Smooth muscle cell of the brain vasculature (primary cell): ENCODE data around the gene GASK1A.
"Not testable (repeated sequence)": the region's sequence is repeated elsewhere in the genome, so short reads cannot be mapped to it uniquely, and the experiment has no call there.

Experiments used
- DNase-seq: peaks from one replicate; pipeline ENCODE4 v3.0.0-alpha.2; 2012; ENCODE audit warnings: low read depth, low spot score

GASK1A gene

GRCh38 chr3:42979044-42979972, at the start of gene GASK1A:
GASK1A (plus strand) TSS chr3:42979311; CDS start chr3:42979643, 332 bp downstream.
- DNase-seq = no peak

GRCh38 chr3:42934111-42934510, 45.0 kb upstream of the GASK1A start:
- no peak for DNase-seq

GRCh38 chr3:42934910-42935309, 44.2 kb upstream of the GASK1A start:
- DNase-seq = no peak

GRCh38 chr3:42935472-42935871, 43.6 kb upstream of the GASK1A start:
- DNase-seq = no peak

GRCh38 chr3:42936157-42936981, 42.7 kb upstream of the GASK1A start:
- DNase-seq = no peak

- DNase-seq = no peak
Measured at GRCh38 chr3:42937334-42937733, 41.8 kb upstream of the GASK1A start.

- DNase-seq = no peak
Measured at GRCh38 chr3:42942693-42943092, 36.4 kb upstream of the GASK1A start.

GRCh38 chr3:42946050-42946449, 33.1 kb upstream of the GASK1A start:
- no peak for DNase-seq

GRCh38 chr3:42957573-42957972, 21.5 kb upstream of the GASK1A start:
- no peak for DNase-seq

- DNase-seq = no peak
Measured at GRCh38 chr3:42960282-42960681, 18.8 kb upstream of the GASK1A start.

GRCh38 chr3:42960786-42961185, 18.3 kb upstream of the GASK1A start:
- no peak for DNase-seq

- peak; percentile 12 for DNase-seq
Measured at GRCh38 chr3:42961633-42962032, 17.5 kb upstream of the GASK1A start.

- no peak for DNase-seq
Measured at GRCh38 chr3:42963269-42963668, 15.8 kb upstream of the GASK1A start.

GRCh38 chr3:42964266-42964665, 14.8 kb upstream of the GASK1A start:
- no peak for DNase-seq

- no peak for DNase-seq
Measured at GRCh38 chr3:42970557-42970956, 8.6 kb upstream of the GASK1A start.

- DNase-seq = no peak
Measured at GRCh38 chr3:42970976-42971772, 7.9 kb upstream of the GASK1A start.

- not testable (repeated sequence) for DNase-seq
Measured at GRCh38 chr3:42974906-42975305, 4.2 kb upstream of the GASK1A start.

- DNase-seq = no peak
Measured at GRCh38 chr3:42975456-42975855, 3.7 kb upstream of the GASK1A start.

GRCh38 chr3:42975955-42976354, 3.2 kb upstream of the GASK1A start:
- no peak for DNase-seq

GRCh38 chr3:42980209-42980608, 1.1 kb downstream of the GASK1A start:
- no peak for DNase-seq

GRCh38 chr3:42980909-42981308, 1.8 kb downstream of the GASK1A start:
- DNase-seq = no peak
